Loucy (cell line): ENCODE data around the gene FGD3.

Experiments
- CTCF ChIP-seq: fragments of 200-600 bp; sonication (generic); conservative IDR thresholded peaks from 2 replicates; pipeline ENCODE4 v1.5.1; 2014; ENCODE audit warnings: mild to moderate bottlenecking, antibody characterized with exemption, low read length
- EZH2phosphoT487 ChIP-seq: fragments of 200-600 bp; IDR thresholded peaks from 2 replicates; pipeline ENCODE4 v1.6.1; 2018; ENCODE audit warnings: antibody characterized with exemption, mild to moderate bottlenecking, moderate library complexity, borderline replicate concordance

GRCh38 chr9:92974761-92975755, 27.7 kb downstream of the FGD3 start:
- TF ChIP-seq CTCF (no peak), EZH2phosphoT487 (no peak)
